LNCaP clone FGC (cell line): ENCODE measurements around the gene DNAH14.
"Not testable (repeated sequence)": the region's sequence is repeated elsewhere in the genome, so short reads cannot be mapped to it uniquely, and the experiment has no call there.

ENCODE experiments used
- DNase-seq: peaks from one replicate; pipeline ENCODE4 v3.0.0-alpha.2; 2011; ENCODE audit warnings: low read depth
- H3K4me3 ChIP-seq: 2 replicates; pipeline ENCODE4 v1.5.1; 2011; ENCODE audit warnings: mild to moderate bottlenecking, low read depth, low read length, control low read depth
- TF ChIP-seq, protein P1 (sequence below): IDR thresholded peaks from 2 replicates; pipeline ENCODE4 v1.5.1; 2012; ENCODE audit warnings: mild to moderate bottlenecking; ENCODE audit not compliant: control insufficient read depth, insufficient read depth; ENCODE audit errors: extremely low read depth

Gene DNAH14

DNA sequence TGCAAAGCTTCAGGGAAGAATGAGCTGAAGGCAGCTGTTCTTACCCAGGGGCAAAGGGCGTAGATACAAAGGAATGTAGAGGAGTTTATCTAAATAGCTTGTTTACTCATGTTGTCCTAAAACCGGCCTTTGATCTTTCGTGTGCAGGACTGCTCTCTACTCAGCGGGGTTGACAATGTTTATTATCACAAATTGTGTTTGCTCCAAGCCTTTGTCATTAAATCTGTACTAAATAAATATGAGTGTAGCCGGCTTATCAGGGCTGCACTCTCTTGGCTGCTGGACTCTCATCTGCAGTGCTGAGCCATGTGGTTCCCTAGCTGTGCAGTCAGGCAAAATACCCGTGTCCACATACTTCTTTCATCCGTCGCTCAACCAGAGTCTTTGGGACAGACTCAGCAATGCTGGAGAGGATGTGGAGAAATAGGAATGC is 299.4 kb downstream of the DNAH14 start:
- DNase-seq = no peak
- no peak overlapping the region for H3K4me3 ChIP-seq

DNA sequence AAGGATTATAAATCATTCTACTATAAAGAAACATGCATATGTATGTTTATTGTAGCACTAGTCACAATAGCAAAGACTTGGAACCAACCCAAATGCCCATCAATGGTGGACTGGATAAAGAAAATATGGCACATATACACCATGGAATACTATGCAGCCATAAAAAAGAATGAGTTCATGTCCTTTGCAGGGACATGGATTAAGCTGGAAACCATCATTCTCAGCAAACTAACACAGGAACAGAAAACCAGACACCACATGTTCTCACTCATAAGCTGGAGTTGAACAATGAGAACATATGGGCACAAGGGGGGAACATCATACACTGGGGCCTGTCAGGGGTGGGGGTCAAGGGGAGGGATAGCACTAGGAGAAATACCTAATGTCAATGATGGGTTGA is 300.0 kb downstream of the DNAH14 start:
- H3K4me3 ChIP-seq, DNase-seq: not testable (repeated sequence)

More for the DNA sequence above, 299.4 kb downstream of the DNAH14 start:
- TF ChIP-seq, protein P1, sequence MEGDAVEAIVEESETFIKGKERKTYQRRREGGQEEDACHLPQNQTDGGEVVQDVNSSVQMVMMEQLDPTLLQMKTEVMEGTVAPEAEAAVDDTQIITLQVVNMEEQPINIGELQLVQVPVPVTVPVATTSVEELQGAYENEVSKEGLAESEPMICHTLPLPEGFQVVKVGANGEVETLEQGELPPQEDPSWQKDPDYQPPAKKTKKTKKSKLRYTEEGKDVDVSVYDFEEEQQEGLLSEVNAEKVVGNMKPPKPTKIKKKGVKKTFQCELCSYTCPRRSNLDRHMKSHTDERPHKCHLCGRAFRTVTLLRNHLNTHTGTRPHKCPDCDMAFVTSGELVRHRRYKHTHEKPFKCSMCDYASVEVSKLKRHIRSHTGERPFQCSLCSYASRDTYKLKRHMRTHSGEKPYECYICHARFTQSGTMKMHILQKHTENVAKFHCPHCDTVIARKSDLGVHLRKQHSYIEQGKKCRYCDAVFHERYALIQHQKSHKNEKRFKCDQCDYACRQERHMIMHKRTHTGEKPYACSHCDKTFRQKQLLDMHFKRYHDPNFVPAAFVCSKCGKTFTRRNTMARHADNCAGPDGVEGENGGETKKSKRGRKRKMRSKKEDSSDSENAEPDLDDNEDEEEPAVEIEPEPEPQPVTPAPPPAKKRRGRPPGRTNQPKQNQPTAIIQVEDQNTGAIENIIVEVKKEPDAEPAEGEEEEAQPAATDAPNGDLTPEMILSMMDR = no peak

DNA sequence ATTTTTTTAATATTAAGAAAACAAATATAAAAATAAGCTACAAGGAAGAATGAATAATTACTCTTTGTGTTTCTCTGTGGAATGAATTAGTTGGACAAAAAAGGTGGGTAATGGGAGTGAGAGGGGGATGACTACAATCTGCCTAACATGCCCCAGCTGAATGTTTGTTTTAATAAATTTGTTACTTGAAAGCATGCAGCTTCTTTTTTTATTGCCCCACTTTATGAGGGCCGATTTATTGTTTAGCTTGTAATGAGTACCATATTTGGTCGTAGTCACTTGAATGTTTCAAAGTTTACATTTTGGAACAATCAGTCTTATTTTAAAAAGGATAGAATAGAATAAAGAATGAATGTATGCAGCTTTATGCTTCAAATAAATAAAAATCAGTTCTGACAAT is 301.0 kb downstream of the DNAH14 start:
- no peak overlapping the region for H3K4me3 ChIP-seq
- TF ChIP-seq, protein P1 = no peak
- DNase-seq = peak; percentile 62

DNA sequence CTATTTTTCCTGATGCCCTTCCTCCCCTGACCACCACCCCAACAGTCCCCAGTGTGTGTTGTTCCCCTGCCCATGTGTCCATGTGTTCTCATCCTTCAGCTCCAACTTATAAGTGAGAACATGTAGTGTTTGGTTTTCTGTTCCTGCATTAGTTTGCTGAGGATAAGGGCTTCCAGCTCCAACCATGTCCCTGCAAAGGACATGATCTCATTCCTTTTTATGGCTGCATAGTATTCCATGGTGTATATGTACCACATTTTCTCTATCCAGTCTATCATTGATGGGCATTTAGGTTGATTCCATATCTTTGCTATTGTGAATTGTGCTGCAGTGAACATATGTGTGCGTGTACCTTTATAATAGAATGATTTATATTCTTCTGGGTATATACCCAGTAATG is 303.5 kb downstream of the DNAH14 start:
- not testable (repeated sequence) for H3K4me3 ChIP-seq, DNase-seq

DNA sequence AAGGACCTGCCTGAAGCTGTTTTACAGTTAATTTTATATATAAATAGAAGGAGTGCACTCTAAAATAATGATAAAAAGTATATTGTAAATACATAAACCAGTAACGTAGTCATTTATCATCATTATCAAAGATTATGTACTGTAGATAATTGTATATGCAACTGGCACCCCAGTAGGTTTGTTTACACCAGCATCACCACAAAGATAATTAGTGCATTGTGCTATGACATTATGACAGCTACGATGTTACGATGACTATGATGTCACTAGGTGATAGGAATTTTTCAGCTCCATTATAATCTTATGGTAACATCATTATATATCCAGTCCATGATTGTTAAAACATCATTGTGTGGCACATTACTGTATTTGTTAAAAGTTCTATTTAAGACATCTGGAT is 313.1 kb downstream of the DNAH14 start:
- no peak for DNase-seq
- no peak overlapping the region for H3K4me3 ChIP-seq
- TF ChIP-seq, protein P1 = no peak

DNA sequence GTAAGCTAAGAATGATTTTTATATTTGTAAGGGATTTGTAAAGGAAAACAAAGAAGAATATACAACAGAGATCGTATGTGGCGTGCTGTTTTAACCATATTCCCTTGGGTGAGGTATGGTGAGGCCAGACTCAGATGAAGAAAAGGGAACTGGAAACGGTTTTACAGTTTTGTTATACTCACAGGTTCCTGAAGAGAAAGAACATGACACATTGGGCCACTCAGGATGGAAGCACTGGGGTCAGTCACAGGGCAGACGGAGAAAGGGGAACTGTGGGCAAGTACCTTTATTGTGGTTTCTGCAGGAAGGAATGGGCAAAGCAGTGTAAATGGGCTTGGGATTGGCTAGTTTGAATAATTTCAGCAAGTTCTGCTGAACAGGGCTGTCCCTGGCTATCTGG is 321.0 kb downstream of the DNAH14 start:
- TF ChIP-seq, protein P1 = no peak
- DNase-seq = no peak
- no peak overlapping the region for H3K4me3 ChIP-seq

DNA sequence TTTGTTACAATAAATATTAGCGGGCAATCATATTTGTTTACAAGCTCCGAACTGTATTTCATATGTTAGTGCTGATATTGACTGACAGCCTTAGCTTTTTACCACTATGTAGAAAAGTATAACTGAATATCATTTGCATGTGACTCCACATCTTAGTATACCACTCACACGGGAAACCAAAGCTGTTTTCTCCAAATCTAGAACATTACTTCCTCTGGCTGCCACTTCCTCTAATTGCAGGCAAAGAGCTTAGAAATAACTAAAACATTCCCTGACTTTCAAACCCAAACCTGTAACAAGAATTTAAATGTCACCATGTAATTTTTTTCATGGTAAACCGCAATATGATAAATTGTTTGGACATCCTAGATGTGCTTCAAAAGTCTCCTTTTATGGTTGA is 323.7 kb downstream of the DNAH14 start:
- H3K4me3 ChIP-seq = no peak overlapping the region
- TF ChIP-seq, protein P1 = no peak
- DNase-seq = no peak

DNA sequence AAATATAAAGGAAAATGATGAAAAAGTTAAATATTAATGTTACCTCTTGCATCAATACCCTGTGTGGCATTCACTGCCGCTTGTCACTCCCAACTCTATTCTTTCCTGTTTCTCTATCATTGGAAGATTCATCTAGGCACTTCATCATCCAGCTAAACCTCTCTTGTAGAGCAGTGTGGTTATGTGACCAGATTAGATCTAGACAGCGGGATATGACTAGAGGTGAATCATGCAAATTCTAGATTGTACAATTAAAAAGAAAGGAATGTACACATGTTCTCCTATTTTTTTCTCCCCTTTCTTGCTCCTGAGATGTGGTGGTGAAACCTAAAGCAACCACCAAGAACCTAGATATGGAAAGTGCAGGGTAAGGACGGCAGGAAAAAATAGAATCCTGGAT is 324.3 kb downstream of the DNAH14 start:
- TF ChIP-seq, protein P1 = no peak
- no peak overlapping the region for H3K4me3 ChIP-seq
- DNase-seq = no peak
